Measurements from ENCODE around the gene NHSL1.

The NHSL1 gene

DNA sequence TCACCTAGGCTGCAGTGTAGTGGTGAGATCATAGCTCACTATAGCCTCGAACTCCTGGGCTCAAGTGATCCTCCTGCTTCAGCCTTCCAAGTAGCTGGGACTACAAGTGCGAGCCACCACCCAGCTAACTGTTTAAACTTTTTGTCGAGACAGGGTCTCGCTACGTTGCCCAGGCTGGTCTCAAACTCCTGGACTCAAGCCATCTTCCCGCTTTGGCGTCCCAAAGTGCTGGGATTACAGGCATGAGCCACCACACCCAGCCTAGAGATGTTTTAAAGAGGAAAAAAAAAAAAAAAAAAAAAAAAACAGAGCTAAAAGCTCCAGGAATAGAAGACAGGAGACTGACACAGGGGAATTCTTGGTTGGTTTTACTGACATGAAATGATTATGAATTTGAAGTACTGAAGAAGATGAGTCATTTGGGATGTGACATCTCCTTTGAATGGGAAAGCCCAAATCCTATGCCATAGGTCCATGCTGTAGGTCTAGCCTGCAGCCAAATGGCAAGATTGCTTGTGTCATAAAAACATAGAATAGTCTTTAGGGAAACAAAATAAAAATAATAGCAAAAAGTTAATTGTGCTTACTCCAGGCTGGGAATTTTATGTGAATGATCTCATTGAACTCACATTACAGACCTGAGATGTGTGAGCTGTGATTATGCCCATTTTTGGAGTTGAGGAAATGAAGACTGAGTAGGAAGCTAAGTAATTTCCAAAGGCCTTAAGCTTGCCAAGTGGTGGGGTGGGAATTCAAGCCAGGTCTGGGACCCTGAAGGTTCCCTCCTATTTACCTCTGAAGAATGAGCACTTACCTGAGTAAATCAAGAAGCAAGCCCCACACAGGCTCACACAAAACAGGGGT lies 24.3 kb upstream of the NHSL1 start:
- DNase-seq: no peak

DNA sequence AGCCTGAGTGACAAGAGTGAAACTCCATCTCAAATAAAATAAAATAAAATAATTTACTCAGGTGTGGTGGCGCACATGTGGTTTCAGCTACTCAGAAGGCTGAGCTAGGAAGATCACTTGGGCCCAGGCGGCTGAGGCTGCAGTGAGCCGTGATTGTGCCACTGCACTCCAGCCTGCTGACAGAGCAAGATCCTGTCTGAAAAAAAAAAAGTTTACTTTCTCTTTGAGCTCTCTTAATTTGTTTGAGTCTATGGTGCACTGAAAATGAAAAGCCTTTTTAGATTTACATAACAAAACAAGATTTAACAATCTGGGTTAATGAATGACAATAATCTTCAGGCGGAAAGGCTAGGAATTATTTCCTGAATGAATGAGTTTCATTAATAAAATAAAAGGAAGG lies 23.3 kb upstream of the NHSL1 start:
- no peak for DNase-seq

DNA sequence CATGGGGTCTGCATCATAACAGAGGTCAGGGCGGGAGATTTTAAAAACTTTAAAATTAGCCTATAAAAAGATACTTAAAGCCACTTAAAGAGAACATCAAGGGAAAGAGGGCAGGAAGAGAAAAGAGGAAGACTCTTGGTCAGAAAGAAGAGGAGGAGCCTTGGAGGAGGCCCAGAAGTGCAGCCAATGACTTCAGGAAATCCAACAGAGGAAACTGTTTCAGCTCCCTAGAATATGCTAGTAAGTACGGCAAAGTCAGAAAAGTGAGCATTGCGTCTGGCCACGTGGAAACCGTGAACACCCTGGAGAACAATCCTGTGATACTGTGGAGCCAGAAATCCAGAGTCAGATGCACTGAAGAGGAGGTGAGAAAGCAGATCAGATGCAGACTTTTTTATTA lies 22.5 kb upstream of the NHSL1 start:
- DNase-seq: no peak

DNA sequence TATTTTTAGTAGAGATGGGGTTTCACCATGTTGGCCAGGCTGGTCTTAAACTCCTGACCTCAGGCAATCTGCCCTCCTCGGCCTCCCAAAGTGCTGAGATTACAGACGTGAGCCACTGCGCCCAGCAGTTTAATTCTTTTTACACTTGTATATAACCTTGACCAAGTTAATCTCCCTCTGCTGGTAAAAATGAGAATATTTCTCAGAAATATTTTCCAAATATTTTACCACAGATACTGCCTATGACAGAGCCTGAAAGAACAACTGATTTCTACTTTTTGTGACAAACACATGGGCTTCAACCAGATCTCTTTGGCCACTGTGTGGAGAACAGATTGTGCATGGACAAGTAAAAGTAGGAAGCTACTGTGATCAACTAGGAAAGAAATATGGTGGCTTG lies 21.2 kb upstream of the NHSL1 start:
- DNase-seq: no peak

DNA sequence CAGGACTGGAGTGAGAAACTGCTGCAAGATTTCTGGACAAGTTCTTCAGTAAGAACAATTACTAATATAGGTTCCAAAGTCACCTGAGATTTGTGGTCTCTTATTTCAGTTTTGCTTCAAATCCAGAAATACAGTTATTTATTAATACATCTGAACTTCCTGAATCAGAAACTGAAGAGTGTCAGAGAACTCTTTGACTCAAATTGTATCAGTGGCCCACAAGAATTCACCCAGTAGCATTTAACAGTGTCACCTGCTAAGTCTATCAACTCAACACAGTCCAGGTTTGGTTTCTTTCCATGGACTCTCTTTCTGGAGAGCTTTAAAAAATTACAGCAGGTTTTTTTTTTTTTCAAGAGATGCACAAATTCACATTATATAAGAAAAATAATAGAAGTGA lies 18.8 kb upstream of the NHSL1 start:
- DNase-seq: no peak

DNA sequence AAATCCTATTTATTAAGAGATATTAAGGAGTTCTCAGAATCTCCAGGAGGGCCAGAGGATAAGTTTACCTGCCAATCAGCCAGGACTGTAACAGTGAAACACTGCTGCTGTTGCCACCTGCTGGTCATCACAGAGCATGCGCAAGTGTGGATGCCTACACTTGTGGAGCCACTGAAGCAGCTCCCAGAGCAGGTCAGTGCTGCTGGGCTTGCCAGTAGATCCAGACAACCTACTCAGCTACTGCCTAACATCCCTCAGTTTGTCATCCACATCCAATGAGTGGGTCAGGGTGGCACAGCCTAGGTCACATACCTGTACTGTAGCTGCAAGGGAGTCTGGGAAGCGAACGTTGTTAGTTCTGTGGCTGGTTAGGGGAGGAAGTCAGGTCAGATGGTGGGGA lies 18.3 kb upstream of the NHSL1 start:
- DNase-seq: no peak

DNA sequence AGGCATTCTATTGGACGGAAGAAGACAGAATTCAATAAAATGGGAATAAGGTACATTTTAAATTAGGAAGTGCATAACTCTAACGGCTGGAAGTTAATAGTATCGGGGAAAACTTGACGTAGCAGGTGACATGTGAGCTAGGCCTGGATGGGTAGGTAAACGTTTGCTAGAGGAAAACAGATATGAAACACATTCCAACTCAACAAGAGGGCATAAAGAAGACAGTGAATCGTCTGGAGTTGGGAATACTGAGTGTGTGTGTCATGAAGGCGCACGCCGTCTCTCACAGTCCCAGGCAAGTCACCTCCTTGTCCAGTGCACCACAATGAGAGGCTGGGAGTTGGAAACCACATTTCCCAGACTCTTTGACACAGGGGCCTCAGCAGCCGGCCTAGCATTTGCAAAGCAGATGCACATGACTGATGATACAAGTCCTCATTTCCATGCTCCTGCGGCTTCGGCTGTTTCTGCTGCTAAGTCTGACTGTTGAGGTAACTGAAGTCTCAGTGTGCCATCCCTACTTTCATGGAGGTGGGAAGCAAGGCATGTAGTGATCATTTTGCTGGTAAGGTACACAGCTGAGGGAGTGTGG lies 16.5 kb upstream of the NHSL1 start:
- DNase-seq: no peak

DNA sequence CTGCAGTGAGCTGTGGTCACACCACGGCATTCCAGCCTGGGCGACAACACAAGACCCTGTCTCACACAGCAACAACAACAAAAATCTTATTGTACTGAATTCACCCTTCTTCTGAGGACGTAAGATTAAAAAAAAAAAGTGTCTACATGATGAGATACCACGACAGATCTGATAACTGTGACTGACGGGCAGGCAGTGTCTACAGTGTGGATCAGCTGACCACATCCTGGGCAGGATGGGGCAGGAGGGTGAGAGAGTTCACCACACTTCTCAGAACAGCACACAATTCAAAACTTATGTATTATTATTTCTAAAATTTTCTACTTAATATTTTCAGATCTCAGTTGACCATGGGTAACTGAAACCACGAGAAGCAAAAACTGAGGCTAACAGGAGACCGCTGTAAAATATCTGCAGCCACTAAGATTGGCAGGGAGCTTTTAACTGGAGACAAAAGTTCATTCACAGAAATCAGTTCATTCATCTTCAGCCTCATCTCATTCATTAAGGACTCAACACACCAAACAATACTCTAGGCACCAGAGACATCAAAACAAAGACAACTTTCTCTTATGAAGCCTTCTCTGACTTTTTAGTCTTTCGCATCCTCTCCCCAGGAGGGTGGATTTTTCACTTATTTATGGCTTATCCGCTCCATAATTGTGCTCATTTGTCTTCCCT lies 15.7 kb upstream of the NHSL1 start:
- DNase-seq: no peak

DNA sequence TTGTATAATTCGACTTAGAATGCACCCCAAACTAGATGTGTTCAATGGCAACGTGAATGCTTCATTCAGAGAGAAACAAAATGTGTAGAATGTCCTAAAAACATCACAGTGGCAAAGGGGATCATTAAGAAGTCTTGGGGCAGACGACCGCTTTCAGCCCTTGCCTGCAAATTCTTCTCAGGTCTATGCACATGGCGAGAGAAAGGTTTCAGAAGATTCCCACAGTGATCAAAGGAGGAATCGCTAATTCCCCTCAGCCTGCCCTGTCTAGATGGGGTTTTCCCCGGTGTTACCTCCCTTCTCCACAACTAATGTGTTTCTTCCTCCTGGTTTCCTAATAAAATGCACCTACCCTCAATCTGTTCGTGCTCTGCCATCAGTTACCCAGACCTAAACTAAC lies 13.3 kb upstream of the NHSL1 start:
- no peak for DNase-seq

DNA sequence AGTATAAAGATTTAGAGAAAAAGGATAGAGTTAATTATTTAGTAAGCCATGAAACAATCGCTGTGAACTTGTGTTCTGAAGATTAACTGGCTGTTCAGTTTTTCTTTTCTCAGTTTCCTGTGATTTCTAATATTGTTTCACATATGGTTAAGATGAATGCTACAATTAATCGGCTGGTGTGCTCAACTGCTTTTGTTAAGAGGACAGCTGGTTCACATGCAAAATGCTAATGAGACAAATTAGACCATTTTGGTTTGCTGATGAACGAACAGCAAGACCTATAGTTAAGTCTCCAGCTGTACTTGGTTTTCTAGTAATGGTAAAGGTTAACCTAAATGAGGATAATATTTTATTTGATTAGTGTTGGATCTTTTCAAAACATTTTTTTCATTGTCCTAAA lies 10.8 kb upstream of the NHSL1 start:
- DNase-seq: no peak

DNA sequence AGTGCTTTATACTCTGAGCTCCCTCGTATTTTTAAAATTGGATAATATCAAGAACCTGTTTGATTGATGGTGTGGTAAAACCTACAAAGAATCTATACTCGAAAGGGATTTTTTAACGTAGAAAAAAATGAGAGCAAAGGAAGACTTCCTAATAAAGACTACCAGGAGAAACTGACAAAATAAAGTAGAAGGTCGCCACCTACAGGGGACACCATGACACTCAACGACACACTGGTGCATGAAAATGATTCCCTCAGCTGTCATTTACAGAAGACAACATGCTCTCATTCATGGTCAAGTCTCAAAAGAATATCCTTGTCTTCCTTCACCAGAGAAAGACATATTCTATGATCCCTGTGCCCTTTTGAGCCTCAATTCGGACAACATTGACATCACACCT lies 10.1 kb upstream of the NHSL1 start:
- peak in 1 of 2 experiments; percentile 23 for DNase-seq

DNA sequence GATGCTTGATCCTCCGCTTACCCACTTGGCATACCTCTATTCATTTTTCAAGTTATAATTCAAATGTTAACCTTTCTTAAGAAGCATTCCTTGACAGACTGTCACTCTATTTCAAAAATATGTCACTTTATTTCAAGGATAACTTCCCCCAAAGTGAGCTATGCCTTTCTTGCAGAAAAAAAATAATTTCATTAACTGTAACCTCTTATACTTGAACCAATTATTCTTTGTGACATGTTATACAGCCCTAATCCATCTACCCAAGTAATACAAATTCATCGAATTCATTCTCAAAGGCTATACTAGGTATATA lies 9.3 kb upstream of the NHSL1 start:
- no peak for DNase-seq

DNA sequence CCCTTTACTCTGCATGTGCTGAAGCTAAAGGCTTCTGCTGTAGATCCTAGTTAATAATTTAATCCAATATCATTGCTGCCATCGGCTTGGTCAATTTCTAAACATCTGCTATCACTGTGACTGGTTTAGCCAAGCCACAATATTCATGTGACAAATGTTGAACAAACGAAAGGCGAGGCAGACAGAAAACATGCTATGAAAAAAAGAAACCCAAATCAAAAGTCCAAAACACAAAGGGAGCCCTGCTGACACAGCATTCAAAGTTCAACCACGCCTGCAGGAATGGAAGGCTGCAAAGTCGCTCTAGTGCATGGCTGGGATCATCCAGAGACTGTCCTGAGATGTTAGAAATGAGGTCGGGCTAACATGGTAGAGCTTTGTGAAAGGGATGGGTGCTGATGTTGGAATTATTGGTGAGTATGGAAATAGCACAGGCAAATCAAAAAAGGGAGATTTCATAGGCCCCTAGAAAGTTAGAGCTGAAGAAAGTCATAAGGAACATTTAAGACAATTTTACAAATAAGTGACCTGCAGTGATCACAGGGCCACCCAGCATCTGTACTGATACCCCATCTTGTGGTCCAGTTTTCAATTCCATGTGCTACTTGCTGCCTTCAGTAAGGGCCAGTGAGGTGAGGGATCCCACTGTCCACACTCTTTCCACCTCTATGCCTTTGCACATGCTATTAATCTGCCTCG lies 8.8 kb upstream of the NHSL1 start:
- DNase-seq: no peak

DNA sequence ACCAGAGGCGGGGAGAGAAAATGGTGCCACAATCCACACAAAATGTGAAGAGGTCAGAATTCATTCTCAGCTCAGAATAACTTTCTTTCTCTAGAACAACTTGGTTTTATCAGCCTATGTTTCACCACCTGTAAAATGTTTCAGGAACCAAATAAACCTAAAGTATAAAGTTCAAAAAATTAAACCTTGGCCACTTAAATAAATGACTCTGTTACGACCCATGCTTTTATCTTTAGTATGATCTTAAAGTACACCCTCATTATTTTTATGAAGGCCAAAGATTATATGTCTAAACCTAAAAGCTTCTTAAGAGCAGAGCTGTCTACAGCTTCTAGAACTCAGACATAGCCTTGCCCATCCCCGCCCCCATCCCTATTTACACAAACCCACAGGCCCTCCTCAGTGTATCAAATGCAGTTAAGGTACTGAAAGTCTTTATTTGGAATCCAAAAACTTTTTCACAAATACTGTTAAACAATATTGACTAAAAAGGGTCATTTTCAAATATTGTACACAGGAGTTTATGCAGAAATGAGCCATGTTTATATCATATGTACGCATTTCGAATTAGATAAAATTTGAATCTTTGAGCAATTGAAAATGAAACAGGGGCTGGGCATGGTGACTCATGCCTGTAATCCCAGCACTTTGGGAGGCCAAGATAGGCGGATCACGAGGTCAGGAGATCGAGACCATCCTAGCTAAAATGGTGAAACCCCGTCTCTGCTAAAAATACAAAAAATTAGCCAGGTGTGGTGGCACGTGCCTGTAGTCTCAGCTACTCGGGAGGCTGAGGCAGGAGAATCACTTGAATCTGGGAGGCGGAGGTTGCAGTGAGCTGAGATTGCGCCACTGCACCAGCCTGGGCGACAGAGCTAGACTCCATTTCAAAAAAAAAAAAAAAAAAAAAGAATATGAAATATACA lies 5.7 kb upstream of the NHSL1 start:
- no peak for DNase-seq

DNA sequence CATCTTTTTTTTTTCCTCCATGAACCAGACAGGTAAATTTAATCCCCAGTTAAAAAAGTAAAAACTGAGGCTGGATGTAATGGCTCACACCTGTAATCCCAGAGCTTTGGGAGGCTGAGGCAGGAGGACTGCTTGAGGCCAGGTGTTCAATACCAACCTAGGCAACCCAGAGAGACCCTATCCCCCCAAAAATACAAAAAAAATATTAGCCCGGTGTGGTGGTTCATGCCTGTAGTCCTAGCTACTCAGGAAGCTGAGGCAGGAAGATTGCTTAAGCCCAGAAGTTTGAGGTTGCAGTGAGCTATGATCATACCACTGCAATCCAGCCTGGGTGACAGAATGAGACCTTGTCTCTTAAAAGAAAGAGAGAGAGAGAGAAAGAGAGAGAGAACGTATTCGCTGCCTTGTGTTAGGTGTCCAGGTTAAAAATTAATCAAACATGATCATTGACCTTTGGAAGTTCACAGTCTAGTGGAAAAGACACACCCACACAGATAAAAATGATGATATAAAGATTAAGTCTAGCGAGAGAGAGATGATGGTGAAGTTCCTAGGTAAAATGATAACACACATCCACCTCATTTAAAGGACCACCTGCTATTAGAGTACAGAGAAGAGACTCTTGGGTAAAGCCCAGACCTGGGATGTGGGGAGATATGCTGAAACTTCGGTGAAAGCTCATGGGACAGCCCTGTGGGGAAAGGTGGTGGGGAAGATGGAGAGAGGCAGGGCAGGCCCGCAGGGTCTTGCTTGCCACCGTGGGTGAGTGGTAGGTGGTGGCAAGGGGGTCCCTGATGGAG lies 4.8 kb upstream of the NHSL1 start:
- DNase-seq: no peak

DNA sequence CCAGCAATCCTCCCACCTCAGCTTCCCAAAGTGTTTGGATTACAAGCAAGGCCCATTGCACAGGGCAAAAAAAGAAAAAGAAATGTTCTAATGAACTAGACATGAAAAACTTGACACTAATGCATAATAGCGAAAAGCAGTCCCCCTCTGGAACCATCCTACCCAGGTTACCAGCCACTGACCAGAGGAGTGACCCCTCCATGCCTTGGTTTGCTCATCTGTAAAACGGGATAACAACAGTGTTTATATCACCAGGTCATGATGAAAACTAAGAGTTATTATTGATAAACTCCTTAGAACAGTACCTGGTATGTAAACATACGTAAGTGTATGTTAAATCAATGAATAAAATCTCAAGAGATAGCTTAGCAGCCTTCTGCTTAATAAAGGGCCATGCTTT lies 3.3 kb upstream of the NHSL1 start:
- no peak for DNase-seq

DNA sequence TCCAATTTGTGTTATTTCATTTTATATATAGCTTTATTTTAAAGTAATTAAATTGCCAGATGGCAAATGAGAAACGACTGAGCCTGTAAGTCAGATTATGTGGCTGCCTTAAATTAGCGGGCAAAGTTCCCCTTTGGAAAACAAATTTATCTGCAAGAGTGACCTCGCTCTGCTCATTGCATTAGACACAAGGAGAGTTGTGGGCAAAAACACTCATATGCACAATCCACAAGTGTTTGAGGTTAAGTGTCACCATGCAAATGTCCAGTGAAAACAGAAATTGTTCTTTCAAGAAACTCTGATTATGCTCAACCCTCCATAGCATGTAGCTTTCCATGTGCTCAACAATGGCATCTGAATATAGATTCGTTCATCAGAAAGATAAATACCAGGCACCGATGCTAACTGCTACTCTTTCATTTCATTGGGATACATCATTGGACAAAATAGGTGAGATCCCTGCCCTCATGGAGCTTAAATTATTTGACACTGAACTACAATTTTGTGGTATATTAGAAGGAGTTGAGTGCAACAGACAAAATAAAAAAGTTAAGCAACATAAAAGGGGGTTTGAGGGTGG lies 1.7 kb upstream of the NHSL1 start:
- no peak for DNase-seq

DNA sequence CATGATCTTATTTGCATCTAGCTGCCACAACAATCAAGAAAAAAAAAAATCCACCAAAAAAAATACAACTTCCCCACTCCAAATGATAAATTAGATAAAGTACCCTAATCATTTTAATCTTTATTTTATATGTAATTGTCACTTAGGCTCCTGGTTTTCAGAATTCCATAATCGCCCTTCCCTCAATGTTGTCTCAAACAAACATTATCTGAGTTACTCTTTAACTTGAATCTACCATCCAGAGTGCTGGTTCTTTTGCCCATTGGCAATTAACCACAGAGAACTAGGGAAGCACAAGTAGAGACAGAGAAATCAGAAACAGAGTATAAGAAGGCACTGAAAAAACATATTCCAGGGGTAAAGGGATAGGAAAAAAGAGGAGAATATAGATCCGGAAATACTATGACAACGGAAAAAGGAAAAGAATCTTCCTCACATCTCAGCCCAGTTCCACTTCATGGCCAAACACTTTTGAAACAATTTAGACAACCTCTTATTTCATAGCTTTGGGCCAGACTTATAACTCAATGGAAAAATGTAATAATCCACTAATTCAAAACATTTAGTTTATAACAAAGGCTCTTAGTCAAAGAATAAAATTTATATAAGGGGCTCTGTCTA lies 861 bp upstream of the NHSL1 start:
- no peak for DNase-seq

DNA sequence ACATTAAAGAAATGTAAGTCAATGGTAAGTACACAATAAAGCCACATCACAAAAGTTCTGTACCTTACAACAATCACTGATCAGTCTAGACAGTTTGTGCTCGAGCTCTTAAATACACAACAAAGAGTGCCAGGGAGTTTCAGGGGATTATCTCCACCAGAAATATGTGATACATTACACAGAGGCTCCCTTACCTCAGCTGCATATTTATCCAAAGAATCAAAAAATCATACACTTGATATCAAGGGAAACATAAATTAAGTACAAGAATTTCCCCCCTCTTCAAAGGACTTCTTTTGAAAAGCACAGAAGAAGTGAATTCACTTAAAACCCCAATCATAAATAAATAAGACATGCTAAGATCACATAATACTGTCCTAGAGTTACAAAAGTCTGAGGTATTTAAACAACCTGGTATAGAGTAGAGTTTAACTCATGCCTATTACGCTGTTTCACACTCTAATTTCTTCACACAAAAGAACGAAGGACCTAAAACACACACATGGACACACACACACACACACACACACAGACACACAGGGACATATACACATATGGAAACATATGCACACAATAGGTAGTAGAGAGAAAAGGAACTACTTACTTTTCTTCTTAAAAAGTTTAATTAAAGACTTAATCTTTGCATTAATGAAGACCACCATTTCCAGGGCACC lies 528 bp downstream of the NHSL1 start:
- DNase-seq: no peak

DNA sequence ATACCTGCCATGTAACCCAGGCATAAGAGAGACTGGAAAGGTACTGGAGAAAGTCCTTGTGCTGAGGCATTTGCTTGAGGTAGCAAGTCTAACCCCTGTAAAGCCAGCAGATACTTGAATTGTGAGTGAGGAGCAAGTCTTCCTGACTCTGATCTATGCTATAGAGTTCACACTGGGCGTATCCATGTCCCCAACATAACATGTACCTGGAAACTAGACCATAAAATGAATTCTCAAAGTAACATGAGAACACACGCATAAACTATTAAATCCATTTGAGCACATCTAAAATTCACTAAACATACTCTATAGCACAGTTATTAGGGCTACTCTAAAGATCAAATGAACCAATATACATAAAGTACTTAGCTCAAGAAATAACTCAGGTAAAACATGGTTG lies 2.0 kb downstream of the NHSL1 start:
- DNase-seq: no peak
